Astrocyte of the cerebellum (primary cell): ENCODE results near the gene MSS51.

Source experiments
- DNase-seq: peaks from one replicate; pipeline ENCODE4 v3.0.0-alpha.2; 2011; ENCODE audit warnings: low read depth
- H3K4me3 ChIP-seq: 2 replicates; pipeline ENCODE4 v1.5.1; 2011; ENCODE audit warnings: mild to moderate bottlenecking, low read depth, low read length, moderate library complexity
- in situ Hi-C: cut with HindIII; loops from 2 replicates; pipeline ENCODE4 v1.10.0; 2017; ENCODE audit warnings: low sequenced_read_pairs
- TF ChIP-seq, protein P1 (sequence below): IDR thresholded peaks from 2 replicates; pipeline ENCODE4 v1.5.1; 2012; ENCODE audit warnings: low read length, low read depth, moderate library complexity, mild to moderate bottlenecking; ENCODE audit errors: missing control alignments

MSS51 gene

GRCh38 chr10:73376679-73377078 is 56.7 kb downstream of the MSS51 start:
- no peak overlapping the region for H3K4me3 ChIP-seq
- no peak for DNase-seq
- TF ChIP-seq, protein P1, sequence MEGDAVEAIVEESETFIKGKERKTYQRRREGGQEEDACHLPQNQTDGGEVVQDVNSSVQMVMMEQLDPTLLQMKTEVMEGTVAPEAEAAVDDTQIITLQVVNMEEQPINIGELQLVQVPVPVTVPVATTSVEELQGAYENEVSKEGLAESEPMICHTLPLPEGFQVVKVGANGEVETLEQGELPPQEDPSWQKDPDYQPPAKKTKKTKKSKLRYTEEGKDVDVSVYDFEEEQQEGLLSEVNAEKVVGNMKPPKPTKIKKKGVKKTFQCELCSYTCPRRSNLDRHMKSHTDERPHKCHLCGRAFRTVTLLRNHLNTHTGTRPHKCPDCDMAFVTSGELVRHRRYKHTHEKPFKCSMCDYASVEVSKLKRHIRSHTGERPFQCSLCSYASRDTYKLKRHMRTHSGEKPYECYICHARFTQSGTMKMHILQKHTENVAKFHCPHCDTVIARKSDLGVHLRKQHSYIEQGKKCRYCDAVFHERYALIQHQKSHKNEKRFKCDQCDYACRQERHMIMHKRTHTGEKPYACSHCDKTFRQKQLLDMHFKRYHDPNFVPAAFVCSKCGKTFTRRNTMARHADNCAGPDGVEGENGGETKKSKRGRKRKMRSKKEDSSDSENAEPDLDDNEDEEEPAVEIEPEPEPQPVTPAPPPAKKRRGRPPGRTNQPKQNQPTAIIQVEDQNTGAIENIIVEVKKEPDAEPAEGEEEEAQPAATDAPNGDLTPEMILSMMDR: no peak
- in situ Hi-C loops: no loop called here
